Activated CD8-positive, alpha-beta T cell treated with anti-CD3 and anti-CD28 coated beads, Interleukin-2, amount 10 ng/mL, durations not matched to agents 7 days and 5 days (primary cell): ENCODE data around the gene HOXB6. TPM values are rescaled to one million over a fixed set of nuclear protein-coding genes. Genes with fewer than 3 reads are reported as not detected.

Experiments used
- ATAC-seq: fragments of 150-1000 bp; cut with Tn5 transposase; one replicate; pipeline ENCODE4 v1.10.0; 2021; ENCODE audit warnings: moderate library complexity
- CTCF ChIA-PET: fragments of 350-600 bp; sonication (Branson Sonifier 250); formaldehyde crosslinking; loops from one replicate; lab custom pipeline; 2021; ENCODE audit warnings: antibody characterized with exemption; lab: Charles Lee
- POLR2A ChIA-PET: fragments of 350-600 bp; sonication (Branson Sonifier 250); formaldehyde crosslinking; loops from one replicate; lab custom pipeline; 2021; ENCODE audit warnings: antibody characterized with exemption; lab: Charles Lee
- DNase-seq: peaks from one replicate; pipeline ENCODE4 v3.0.0-alpha.2; 2020
- H3K27ac Mint-ChIP-seq: one replicate; pipeline ENCODE4 v1.8.0; 2021; ENCODE audit warnings: mild to moderate bottlenecking, mixed read lengths
- H3K27me3 Mint-ChIP-seq: one replicate; pipeline ENCODE4 v1.8.0; 2021; ENCODE audit warnings: low read depth, mixed read lengths
- H3K36me3 Mint-ChIP-seq: one replicate; pipeline ENCODE4 v1.8.0; 2021; ENCODE audit warnings: low read depth, mixed read lengths
- H3K4me1 Mint-ChIP-seq: one replicate; pipeline ENCODE4 v1.8.0; 2021; ENCODE audit warnings: low read depth, mixed read lengths
- H3K4me3 Mint-ChIP-seq: one replicate; pipeline ENCODE4 v1.8.0; 2021; ENCODE audit warnings: mild to moderate bottlenecking, mixed read lengths
- H3K9me3 Mint-ChIP-seq: one replicate; pipeline ENCODE4 v1.8.0; 2022; ENCODE audit warnings: mixed read lengths; ENCODE audit not compliant: insufficient read depth
- total RNA-seq, 2 experiments: library from RNA; stranded (reverse); gene quantifications; one replicate each; pipeline ENCODE4 v1.2.3, GENCODE V29; 2021

The HOXB6 gene
- total RNA-seq, 2 experiments from 2014 or later = not detected

DNA sequence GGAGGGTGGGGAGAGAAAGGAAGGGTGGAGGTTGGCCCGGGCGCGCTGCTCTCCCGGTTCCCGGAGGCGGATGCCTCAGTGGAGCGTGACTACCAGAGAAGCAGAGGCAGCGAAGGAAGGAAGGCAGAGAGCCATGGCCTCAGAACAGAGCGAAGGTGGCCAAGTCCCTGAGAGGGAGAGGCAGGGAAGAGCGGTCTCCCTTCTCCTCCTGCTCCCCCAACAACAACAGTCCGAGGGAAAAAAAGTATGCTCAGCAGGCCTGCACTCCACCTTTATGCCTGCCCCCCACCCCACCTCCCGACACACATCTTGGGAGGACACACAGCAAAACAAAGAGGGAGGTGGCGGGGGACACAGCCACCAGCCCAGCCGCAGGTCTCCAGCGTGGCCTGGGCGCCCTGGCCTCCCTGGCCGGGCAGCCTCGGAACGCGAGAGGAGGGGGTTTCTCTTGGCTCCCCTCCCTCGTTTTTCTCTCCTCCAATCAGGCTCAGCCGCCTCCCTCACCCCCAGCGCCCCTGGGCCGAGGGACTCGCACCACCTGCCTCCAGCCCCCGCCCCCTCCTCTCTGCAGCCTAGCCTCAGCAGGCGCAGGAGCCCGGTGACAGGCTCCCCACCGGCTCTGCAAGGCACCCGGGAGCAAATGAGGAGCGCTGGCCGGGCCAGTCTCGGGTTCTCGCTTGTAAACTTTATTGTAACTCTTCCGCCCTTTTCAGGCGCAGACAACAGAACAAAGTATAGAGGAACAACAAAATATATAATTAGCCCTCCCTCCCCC lies 7.1 kb upstream of the HOXB6 start:
- ChIA-PET POLR2A (no interaction called here), CTCF (interaction anchor here (1.3 to 1.4 kb wide), 2 partner anchors 14 to 19 kb away, joined by 11 to 14 read pairs; partner anchors contain the start of genes HOXB5 and HOXB9)
- Mint-ChIP-seq H3K27me3 (peaks cover 74% of the 10 kb centered on the region), H3K27ac (peak overlapping the region; percentile 60), H3K4me3 (peak overlapping the region; percentile 89), H3K9me3 (no peaks in the 10 kb centered on the region), H3K36me3 (peaks cover 3% of the 10 kb centered on the region), H3K4me1 (peaks cover 38% of the 10 kb centered on the region)
- ATAC-seq (no peak), DNase-seq (no peak)

DNA sequence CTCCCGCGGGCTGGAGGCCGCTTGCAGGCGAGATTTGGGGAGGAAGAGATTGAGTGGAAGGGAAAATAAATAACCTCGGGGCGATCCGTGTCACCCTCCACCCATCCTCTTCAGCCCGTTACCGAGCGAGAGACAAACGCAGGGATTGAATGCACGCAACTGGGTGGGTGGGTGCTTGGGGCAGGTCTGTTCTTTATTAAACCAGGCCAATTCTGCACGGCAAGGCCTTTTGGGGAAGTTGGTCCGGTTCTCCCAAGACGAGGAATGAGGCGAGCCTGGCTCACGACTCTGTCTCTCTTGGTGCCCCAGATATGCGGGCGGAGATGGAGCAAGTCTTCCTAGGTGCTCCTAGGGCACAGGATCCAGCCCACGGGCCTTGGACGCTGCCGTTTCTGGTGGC lies 6.4 kb upstream of the HOXB6 start:
- CTCF ChIA-PET = no interaction called here
- H3K36me3 Mint-ChIP-seq = peaks cover 3% of the 10 kb centered on the region
- peaks cover 74% of the 10 kb centered on the region for H3K27me3 Mint-ChIP-seq
- H3K4me1 Mint-ChIP-seq = peaks cover 36% of the 10 kb centered on the region
- H3K4me3 Mint-ChIP-seq = peak overlapping the region; percentile 89
- DNase-seq (no peak), ATAC-seq (peak; percentile 13)
- POLR2A ChIA-PET = no interaction called here
- no peaks in the 10 kb centered on the region for H3K9me3 Mint-ChIP-seq
- peak overlapping the region; percentile 71 for H3K27ac Mint-ChIP-seq

DNA sequence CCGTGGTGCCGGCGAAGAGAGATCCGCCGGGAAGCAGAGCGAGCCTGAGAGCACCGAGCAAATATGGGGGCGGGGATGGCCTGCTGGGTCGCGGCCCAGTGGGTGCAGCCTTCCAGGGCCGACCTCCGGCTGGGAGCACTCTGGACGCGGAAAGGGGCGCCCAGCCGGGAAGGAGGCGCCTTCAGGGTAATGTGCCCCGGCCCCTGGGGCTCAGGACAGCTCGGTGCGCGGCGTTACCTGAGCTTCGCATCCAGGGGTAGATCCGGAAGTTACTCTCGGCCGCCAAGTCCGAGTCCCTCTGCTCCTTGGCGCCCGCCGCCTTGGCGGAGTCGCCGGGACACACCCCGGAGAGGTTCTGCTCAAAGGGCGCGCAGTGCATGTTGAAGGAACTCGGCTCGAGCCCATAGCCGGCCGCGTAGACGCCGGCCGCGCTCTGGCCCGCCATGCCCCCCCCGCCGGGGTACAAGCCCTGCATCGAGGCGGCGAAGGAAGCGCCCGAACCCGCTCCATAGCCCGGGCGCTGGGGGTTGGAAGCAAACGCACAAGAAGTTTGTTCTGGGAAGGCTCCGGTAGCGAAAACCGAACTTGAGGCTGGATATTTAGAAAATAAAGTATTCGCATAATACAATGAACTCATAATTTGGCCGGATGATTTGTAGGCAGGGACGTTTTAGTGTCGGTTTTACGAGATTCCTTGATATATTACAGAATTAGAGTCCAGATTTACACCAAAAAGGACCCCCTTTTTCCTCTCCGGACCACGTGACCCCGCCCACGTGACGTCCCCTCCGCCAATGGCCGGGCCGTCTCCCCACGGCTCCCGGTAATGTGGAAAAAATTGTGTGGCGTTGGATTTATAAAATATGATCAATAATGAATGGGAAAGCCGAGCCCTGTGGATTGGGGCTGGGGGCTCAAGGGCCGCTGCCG lies 5.8 kb upstream of the HOXB6 start, which contains the start of gene HOXB7:
Gene HOXB7 (minus strand): TSS at position 736 of the 930 bp plus-strand sequence. CDS start 99 bp downstream, at position 637.
- Mint-ChIP-seq H3K27ac (peak within 1 kb of the TSS; percentile 71), H3K9me3 (no peaks in the 10 kb centered on the region)

DNA sequence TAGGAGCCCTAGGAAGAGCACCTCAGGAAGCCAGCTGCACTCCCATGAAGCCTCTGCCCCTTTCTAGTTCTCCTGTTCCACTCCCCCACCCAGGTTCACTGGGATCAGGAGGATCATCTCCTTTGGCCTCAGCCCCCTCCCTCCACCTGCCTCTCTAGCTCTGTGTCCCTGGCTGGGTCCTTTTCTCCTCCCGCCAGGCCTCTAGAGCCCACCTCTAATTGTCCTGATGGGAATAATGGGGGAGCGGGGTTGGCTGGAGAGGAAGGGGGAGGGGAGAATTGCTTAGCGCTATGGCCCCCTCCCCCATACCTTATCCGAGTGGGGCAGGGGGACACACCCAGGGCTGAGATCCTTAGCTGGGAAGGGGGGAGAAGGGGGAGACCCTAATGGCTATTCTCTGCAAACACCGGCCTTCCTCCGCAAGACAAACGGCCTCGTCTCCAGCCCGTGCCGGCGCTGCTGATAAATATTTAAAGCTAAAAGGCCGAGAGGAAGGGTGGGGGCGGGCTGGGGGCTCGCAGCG lies 5.0 kb upstream of the HOXB6 start:
- H3K9me3 Mint-ChIP-seq = no peaks in the 10 kb centered on the region
- ATAC-seq (no peak), DNase-seq (no peak)
- H3K36me3 Mint-ChIP-seq = peaks cover 3% of the 10 kb centered on the region
- peaks cover 67% of the 10 kb centered on the region for H3K27me3 Mint-ChIP-seq
- ChIA-PET CTCF (interaction anchor here (0.7 to 4.4 kb wide), 7 partner anchors 8 to 585 kb away, joined by 3 to 32 read pairs (median 5); no protein-coding TSS in a partner anchor), POLR2A (interaction anchor here (1.0 kb wide), 1 partner anchor 163 kb away, joined by 3 read pairs; no protein-coding TSS in a partner anchor)
- H3K4me1 Mint-ChIP-seq = peaks cover 38% of the 10 kb centered on the region
- no peak overlapping the region for H3K27ac Mint-ChIP-seq
- H3K4me3 Mint-ChIP-seq = peak overlapping the region; percentile 89

More for the DNA sequence above, 5.8 kb upstream of the HOXB6 start, which contains the start of gene HOXB7:
- H3K4me1 Mint-ChIP-seq = peaks cover 36% of the 10 kb centered on the region
- H3K27me3 Mint-ChIP-seq = peaks cover 70% of the 10 kb centered on the region
- H3K36me3 Mint-ChIP-seq = peaks cover 3% of the 10 kb centered on the region
- ATAC-seq = peak; percentile 47
- CTCF ChIA-PET = interaction anchor here (0.7 to 4.4 kb wide), 6 partner anchors 8 to 585 kb away, joined by 3 to 32 read pairs (median 6); no protein-coding TSS in a partner anchor
- DNase-seq = peak; percentile 75
- H3K4me3 Mint-ChIP-seq = peak within 1 kb of the TSS; percentile 89
- POLR2A ChIA-PET = interaction anchor here (1.0 kb wide), 1 partner anchor 164 kb away, joined by 3 read pairs; no protein-coding TSS in a partner anchor

GRCh38 chr17:48609033-48609432 lies 4.2 kb upstream of the HOXB6 start:
- POLR2A ChIA-PET = no interaction called here

GRCh38 chr17:48608494-48608834 lies 3.7 kb upstream of the HOXB6 start:
- POLR2A ChIA-PET = no interaction called here

More at GRCh38 chr17:48609033-48609432, 4.2 kb upstream of the HOXB6 start:
- DNase-seq = no peak
- peaks cover 69% of the 10 kb centered on the region for H3K27me3 Mint-ChIP-seq
- peaks cover 37% of the 10 kb centered on the region for H3K4me1 Mint-ChIP-seq
- no peak for ATAC-seq
- peak overlapping the region; percentile 89 for H3K4me3 Mint-ChIP-seq
- H3K36me3 Mint-ChIP-seq = peaks cover 3% of the 10 kb centered on the region
- no peak overlapping the region for H3K27ac Mint-ChIP-seq
- no peaks in the 10 kb centered on the region for H3K9me3 Mint-ChIP-seq
- CTCF ChIA-PET = interaction anchor here (1.0 to 4.4 kb wide), 6 partner anchors 8 to 584 kb away, joined by 3 to 32 read pairs (median 6); no protein-coding TSS in a partner anchor

DNA sequence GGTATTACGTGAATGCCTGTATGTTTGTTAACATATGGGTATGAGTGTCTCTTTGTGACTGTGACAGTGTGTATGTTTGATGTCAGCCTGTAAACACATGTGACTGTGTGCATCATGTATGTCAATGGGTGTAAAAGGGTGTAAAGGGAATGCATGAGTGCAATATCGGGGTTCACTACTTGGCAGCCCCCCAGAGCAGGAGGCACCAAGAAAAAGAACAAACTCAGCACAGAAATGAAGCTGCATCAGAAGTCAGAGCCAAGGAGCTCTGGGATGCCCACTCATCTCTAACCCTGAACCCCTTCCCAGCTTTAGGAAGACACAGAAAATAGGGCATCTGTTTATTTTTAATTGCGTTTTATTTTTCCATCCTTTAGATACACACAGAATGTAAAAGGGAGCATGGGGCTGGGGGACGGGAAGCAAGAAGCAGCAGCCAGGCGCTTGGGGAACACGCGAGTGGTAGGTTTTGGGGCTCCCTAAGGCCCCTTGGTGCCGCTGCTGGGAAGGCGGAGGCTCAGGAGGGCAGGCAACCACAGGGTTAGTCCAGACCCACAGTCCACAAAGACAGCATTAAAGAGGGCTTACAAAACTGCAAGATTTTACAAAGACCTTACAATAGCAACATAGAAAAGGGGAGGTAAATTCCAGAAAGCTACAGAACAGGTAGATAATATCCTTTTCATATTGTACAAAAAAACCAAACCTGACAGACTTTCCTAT lies 2.3 kb upstream of the HOXB6 start:
- H3K4me3 Mint-ChIP-seq = no peak overlapping the region
- ChIA-PET POLR2A (no interaction called here), CTCF (interaction anchor here (0.6 to 4.4 kb wide), 4 partner anchors 11 to 271 kb away, joined by 3 to 32 read pairs (median 4); partner anchors contain the start of gene HOXB5)
- peaks cover 39% of the 10 kb centered on the region for H3K4me1 Mint-ChIP-seq
- DNase-seq (no peak), ATAC-seq (no peak)
- H3K36me3 Mint-ChIP-seq = peaks cover 3% of the 10 kb centered on the region
- no peak overlapping the region for H3K27ac Mint-ChIP-seq
- H3K27me3 Mint-ChIP-seq = peaks cover 70% of the 10 kb centered on the region
- H3K9me3 Mint-ChIP-seq = no peaks in the 10 kb centered on the region

More at GRCh38 chr17:48608494-48608834, 3.7 kb upstream of the HOXB6 start:
- H3K4me1 Mint-ChIP-seq = peaks cover 35% of the 10 kb centered on the region
- H3K27ac Mint-ChIP-seq = no peak overlapping the region
- DNase-seq (no peak), ATAC-seq (no peak)
- H3K9me3 Mint-ChIP-seq = no peaks in the 10 kb centered on the region
- H3K4me3 Mint-ChIP-seq = no peak overlapping the region
- H3K36me3 Mint-ChIP-seq = peaks cover 3% of the 10 kb centered on the region
- CTCF ChIA-PET = interaction anchor here (1.0 to 4.4 kb wide), 4 partner anchors 9 to 272 kb away, joined by 3 to 32 read pairs (median 6); no protein-coding TSS in a partner anchor
- peaks cover 70% of the 10 kb centered on the region for H3K27me3 Mint-ChIP-seq

DNA sequence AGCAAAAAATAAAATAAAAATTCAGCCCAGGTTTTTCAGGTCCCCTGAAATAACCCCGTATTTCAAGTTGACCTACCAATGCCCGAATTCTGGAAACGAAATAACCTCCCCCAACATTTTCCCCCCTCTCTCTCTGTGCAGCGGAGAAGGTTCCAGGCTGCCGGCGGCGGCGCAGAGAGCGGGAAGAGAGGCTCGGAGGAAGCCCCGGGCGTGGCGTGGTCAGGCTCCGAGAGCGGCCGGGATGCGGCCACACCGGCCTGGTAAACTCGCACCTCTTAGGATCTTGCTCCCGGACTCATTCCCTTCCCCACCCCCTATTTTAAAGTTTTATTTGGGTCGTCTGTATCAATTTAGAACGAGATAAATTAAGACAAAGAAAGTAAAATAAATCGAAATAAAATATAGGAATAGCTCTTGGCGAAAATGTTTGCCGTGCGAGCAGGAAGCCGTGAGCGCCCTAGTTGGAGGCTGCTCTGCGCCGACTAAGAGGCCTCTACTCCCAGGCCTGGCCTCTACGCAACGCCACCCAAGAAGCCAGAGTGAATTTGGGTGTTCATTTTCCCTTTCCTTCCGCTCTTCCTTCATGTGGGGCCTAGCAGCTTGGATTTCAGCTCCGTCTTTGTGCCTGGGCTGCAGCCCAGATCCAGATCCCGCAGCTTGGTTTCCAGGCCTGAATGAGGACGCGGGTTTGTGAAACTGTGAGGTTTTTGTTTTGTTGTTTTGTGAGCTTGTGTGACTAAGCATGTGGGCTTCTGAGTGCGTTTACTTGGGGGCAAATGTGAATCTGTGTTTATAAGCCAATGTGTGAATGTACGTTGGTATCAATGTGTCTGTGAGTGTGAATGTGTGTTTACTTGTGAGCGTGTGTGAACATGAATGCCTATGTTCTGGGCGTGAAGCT lies 1.5 kb upstream of the HOXB6 start:
- Mint-ChIP-seq H3K27ac (no peak overlapping the region), H3K9me3 (no peaks in the 10 kb centered on the region), H3K4me1 (peaks cover 41% of the 10 kb centered on the region), H3K27me3 (peaks cover 69% of the 10 kb centered on the region), H3K36me3 (peaks cover 3% of the 10 kb centered on the region), H3K4me3 (no peak overlapping the region)
- DNase-seq = no peak
- ChIA-PET POLR2A (no interaction called here), CTCF (interaction anchor here (0.9 to 4.4 kb wide), 4 partner anchors 8 to 270 kb away, joined by 3 to 32 read pairs (median 5); partner anchors contain the start of gene HOXB5)
- no peak for ATAC-seq

DNA sequence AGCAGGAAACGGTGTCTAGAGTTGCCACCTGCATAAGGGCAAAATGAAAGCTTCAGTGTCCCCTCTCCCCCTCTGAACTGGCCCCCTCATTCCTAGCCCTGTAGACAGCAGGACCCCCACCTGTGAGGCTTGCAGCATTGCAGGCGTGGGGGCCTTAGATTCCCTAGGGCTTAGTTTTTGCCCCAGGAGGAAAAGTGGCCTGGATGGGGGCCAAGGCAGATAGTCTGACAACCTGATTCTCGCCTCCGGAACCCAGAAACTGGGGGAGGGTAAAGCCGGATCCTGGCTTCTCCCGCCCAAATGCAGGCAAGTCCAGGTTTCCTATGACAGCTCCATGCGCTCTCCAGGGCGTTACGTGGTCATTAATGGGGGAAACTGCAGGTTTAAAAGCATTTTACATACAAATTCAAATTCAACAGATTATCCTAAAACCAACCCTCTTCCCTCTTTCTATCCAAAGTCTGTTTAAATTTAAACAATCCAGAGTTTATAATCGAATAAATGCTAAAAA lies 678 bp upstream of the HOXB6 start:
- Mint-ChIP-seq H3K9me3 (no peaks in the 10 kb centered on the region), H3K27me3 (peaks cover 71% of the 10 kb centered on the region), H3K4me3 (no peak overlapping the region), H3K27ac (no peak overlapping the region), H3K36me3 (no peaks in the 10 kb centered on the region), H3K4me1 (peaks cover 37% of the 10 kb centered on the region)
- ChIA-PET POLR2A (no interaction called here), CTCF (interaction anchor here (1.6 kb wide), 1 partner anchor 9 kb away, joined by 5 read pairs; no protein-coding TSS in a partner anchor)
- ATAC-seq = no peak
- no peak for DNase-seq
